Transverse colon (tissue), 4 donors: ENCODE data around the gene C16orf92. TPM values are rescaled to one million over a fixed set of nuclear protein-coding genes. Genes with fewer than 3 reads are reported as not detected.

ENCODE experiments used
- DNase-seq: peaks from one replicate; pipeline ENCODE4 v3.0.0-alpha.2; 2019
- H3K27ac ChIP-seq, 4 donors: fragments of 200-600 bp; sonication (generic); 2 replicates each; pipeline ENCODE4 v1.5.1; 2016 to 2018; ENCODE audit warnings: inconsistent platforms in 4 of 4
- H3K27me3 ChIP-seq: fragments of 200-600 bp; sonication (generic); 2 replicates; pipeline ENCODE4 v1.5.1; 2017; ENCODE audit warnings: inconsistent platforms
- H3K36me3 ChIP-seq, 4 donors: fragments of 200-600 bp; sonication (generic); 2 replicates each; pipeline ENCODE4 v1.5.1; 2017 to 2019; ENCODE audit warnings: inconsistent platforms in 4 of 4
- H3K4me1 ChIP-seq, 4 donors: fragments of 200-600 bp; sonication (generic); 2 replicates each; pipeline ENCODE4 v1.5.1; 2017 to 2020; ENCODE audit warnings: inconsistent platforms in 4 of 4
- H3K4me3 ChIP-seq, 4 donors: fragments of 200-600 bp; sonication (generic); 1 replicate in 1 of 4; 2 replicates in 3 of 4; pipeline versions ENCODE4 v1.5.1 to v1.6.1; 2017 to 2019; ENCODE audit warnings: inconsistent platforms in 4 of 4
- H3K9me3 ChIP-seq, 2 donors: fragments of 200-600 bp; sonication (generic); 2 replicates each; pipeline ENCODE4 v1.5.1; 2017 to 2019; ENCODE audit warnings: inconsistent platforms in 2 of 2
- CTCF ChIP-seq, 5 experiments: fragments of 200-600 bp in 3 of 5; fragments of 450-650 bp in 2 of 5; sonication (generic) in 3 of 5; IDR thresholded peaks; 1 replicate in 2 of 5; 2 replicates in 3 of 5; pipeline ENCODE4 v1.5.1; 2016 to 2017; ENCODE audit warnings: antibody characterized with exemption in 5 of 5, inconsistent platforms in 3 of 5, mild to moderate bottlenecking in 2 of 5, moderate library complexity in 1 of 5
- EP300 ChIP-seq: sonication (generic); formaldehyde crosslinking; IDR thresholded peaks from one replicate; pipeline ENCODE4 v1.6.1; 2017; ENCODE audit warnings: antibody characterized with exemption, low read depth
- POLR2A ChIP-seq: fragments of 450-650 bp; IDR thresholded peaks from one replicate; pipeline ENCODE4 v1.6.1; 2016; ENCODE audit warnings: antibody characterized with exemption, mild to moderate bottlenecking, moderate library complexity
- POLR2AphosphoS5 ChIP-seq, 3 donors: sonication (generic); formaldehyde crosslinking; IDR thresholded peaks; one replicate each; pipeline ENCODE4 v1.6.1; 2016; ENCODE audit warnings: antibody characterized with exemption in 3 of 3
- WGBS, 2 donors: methylation state at CpG; one replicate each; pipeline ENCODE4 v1.1.5; 2018; ENCODE audit warnings: low coverage in 1 of 2; 5-methylcytosine and 5-hydroxymethylcytosine counted together
- in situ Hi-C, 4 donors: fragments of 200-750 bp; cut with MboI; loops; one replicate each; pipeline versions ENCODE4 v1.15.0 to v1.15.1; 2017; ENCODE audit warnings: low sequenced_read_pairs in 3 of 4, low pct_ligation_motif_present in 1 of 4, low pct_unique_long_range_greater_than_20kb in 1 of 4
- intact Hi-C: fragments of 100-400 bp; cut with DNase I; formaldehyde crosslinking; loops from one replicate; pipeline ENCODE4 v1.15.1; 2023; ENCODE audit warnings: low total_unique reads
- total RNA-seq, 4 donors: library from RNA; depleted of rRNA; stranded (reverse); fragments of >200 nt; gene quantifications; one replicate each; pipeline ENCODE4 v1.1.0, GENCODE V29; 2016

The C16orf92 gene
- total RNA-seq, 4 donors from 2014 or later = not detected

- TF ChIP-seq POLR2A (no peak), CTCF (IDR thresholded peaks at IDR 0.05) (no peak), POLR2AphosphoS5 (IDR thresholded peaks at IDR 0.05) (no peak), EP300 (no peak)
- in situ Hi-C loops (loop anchor here (10.0 to 25.0 kb wide), 3 partner anchors 161 to 336 kb away; partner anchors contain the start of genes CDIPT (in 2 of the 4) and QPRT (in 1 of the 4)), intact Hi-C loops (loop anchor here (5.0 kb wide), 1 partner anchor 326 kb away; no protein-coding TSS in a partner anchor)
- no peaks in the 10 kb centered on the region for H3K36me3 ChIP-seq
- no peak for DNase-seq
- WGBS, 2 donors = 79% methylated on average over 11 of the region's 11 CpGs; no CpG with 5 or more reads in 1 of the 2 donors
- no peak overlapping the region for H3K4me3 ChIP-seq
- peaks cover 0 to 10% (median 4%) of the 10 kb centered on the region in 4 donors for H3K4me1 ChIP-seq
- no peaks in the 10 kb centered on the region for H3K9me3 ChIP-seq
- peaks cover 38% of the 10 kb centered on the region for H3K27me3 ChIP-seq
- no peak overlapping the region for H3K27ac ChIP-seq
Measured at GRCh38 chr16:30023586-30023985, 588 bp downstream of the C16orf92 start.

GRCh38 chr16:30024451-30024850 lies 1.5 kb downstream of the C16orf92 start:
- in situ Hi-C loops = loop anchor here (10.0 to 25.0 kb wide), 3 partner anchors 162 to 337 kb away; partner anchors contain the start of genes CDIPT (in 2 of the 4) and QPRT (in 1 of the 4)
- H3K4me1 ChIP-seq = peaks cover 0 to 10% (median 4%) of the 10 kb centered on the region in 4 donors
- no peaks in the 10 kb centered on the region for H3K9me3 ChIP-seq
- H3K27me3 ChIP-seq = peaks cover 46% of the 10 kb centered on the region
- H3K4me3 ChIP-seq = no peak overlapping the region
- TF ChIP-seq CTCF (IDR thresholded peaks at IDR 0.05) (no peak), POLR2A (no peak), EP300 (no peak), POLR2AphosphoS5 (IDR thresholded peaks at IDR 0.05) (no peak)
- no peak overlapping the region for H3K27ac ChIP-seq
- intact Hi-C loops = loop anchor here (5.0 kb wide), 1 partner anchor 327 kb away; no protein-coding TSS in a partner anchor
- 68% methylated on average over 16 of the region's 16 CpGs; no CpG with 5 or more reads in 1 of the 2 donors for WGBS, 2 donors
- H3K36me3 ChIP-seq = no peaks in the 10 kb centered on the region
- DNase-seq = no peak

- WGBS, 2 donors = 68% methylated on average over 20 of the region's 20 CpGs; no CpG with 5 or more reads in 1 of the 2 donors
- Histone ChIP-seq H3K9me3 (no peaks in the 10 kb centered on the region), H3K27me3 (peaks cover 53% of the 10 kb centered on the region), H3K4me3 (no peak overlapping the region), H3K27ac (no peak overlapping the region), H3K36me3 (no peaks in the 10 kb centered on the region), H3K4me1 (peaks cover 0 to 10% (median 4%) of the 10 kb centered on the region in 4 donors)
- intact Hi-C loops (no loop called here), in situ Hi-C loops (loop anchor here in 3 of 4 donors (10.0 to 25.0 kb wide), 2 partner anchors 138 to 330 kb away; partner anchors contain the start of gene SEZ6L2 (in 1 of the 3))
- TF ChIP-seq EP300 (no peak), POLR2A (no peak)
- no peak for DNase-seq
Measured at GRCh38 chr16:30025156-30025555, 2.2 kb downstream of the C16orf92 start.

- in situ Hi-C loops (loop anchor here in 3 of 4 donors (10.0 to 25.0 kb wide), 2 partner anchors 138 to 331 kb away; partner anchors contain the start of gene SEZ6L2 (in 1 of the 3)), intact Hi-C loops (no loop called here)
- no peak for DNase-seq
- Histone ChIP-seq H3K9me3 (no peaks in the 10 kb centered on the region), H3K4me1 (peaks cover 0 to 10% (median 5%) of the 10 kb centered on the region in 4 donors), H3K4me3 (no peak overlapping the region), H3K27me3 (peaks cover 58% of the 10 kb centered on the region), H3K27ac (no peak overlapping the region), H3K36me3 (no peaks in the 10 kb centered on the region)
- TF ChIP-seq CTCF (IDR thresholded peaks at IDR 0.05) (no peak), EP300 (no peak), POLR2AphosphoS5 (IDR thresholded peaks at IDR 0.05) (no peak), POLR2A (no peak)
- WGBS, 2 donors = 45% methylated on average over 7 of the region's 7 CpGs; no CpG with 5 or more reads in 1 of the 2 donors
Measured at GRCh38 chr16:30025574-30025973, 2.6 kb downstream of the C16orf92 start.
